Breast epithelium (tissue), 3 donors: Measurements from ENCODE around the gene CEP170.

Experiments used
- POLR2A ChIP-seq: fragments of 450-650 bp; IDR thresholded peaks from one replicate; pipeline ENCODE4 v1.6.1; 2016; ENCODE audit warnings: antibody characterized with exemption, mild to moderate bottlenecking, moderate library complexity
- POLR2AphosphoS5 ChIP-seq, 3 donors: sonication (generic); formaldehyde crosslinking; IDR thresholded peaks; one replicate each; pipeline ENCODE4 v1.6.1; 2017; ENCODE audit warnings: antibody characterized with exemption in 3 of 3
- TF ChIP-seq, protein P1 (sequence below), 3 donors: fragments of 450-650 bp; IDR thresholded peaks; one replicate each; pipeline ENCODE4 v1.5.1; 2016 to 2017; ENCODE audit warnings: antibody characterized with exemption in 3 of 3, mild to moderate bottlenecking in 3 of 3, moderate library complexity in 3 of 3

DNA sequence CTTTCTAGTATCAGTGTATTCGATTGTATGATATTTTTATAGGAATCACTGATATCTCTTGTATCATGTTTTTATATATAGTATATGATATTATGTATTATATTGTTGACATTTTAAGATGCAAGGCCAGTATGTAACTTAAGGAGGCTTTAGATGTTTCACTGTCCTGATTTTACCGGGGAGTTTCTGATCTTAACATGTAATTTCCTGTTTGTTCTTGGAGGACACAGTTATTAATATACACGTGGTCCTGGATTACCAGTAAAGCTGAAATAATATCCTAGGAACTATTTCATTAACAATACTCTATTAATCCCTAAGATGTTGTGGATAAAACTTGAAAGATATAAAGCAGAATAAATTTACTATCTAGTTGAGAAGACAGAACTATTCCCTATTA lies 20.2 kb upstream of the CEP170 start:
- TF ChIP-seq POLR2A (no peak), POLR2AphosphoS5 (IDR thresholded peaks at IDR 0.05) (no peak)
- TF ChIP-seq, protein P1, sequence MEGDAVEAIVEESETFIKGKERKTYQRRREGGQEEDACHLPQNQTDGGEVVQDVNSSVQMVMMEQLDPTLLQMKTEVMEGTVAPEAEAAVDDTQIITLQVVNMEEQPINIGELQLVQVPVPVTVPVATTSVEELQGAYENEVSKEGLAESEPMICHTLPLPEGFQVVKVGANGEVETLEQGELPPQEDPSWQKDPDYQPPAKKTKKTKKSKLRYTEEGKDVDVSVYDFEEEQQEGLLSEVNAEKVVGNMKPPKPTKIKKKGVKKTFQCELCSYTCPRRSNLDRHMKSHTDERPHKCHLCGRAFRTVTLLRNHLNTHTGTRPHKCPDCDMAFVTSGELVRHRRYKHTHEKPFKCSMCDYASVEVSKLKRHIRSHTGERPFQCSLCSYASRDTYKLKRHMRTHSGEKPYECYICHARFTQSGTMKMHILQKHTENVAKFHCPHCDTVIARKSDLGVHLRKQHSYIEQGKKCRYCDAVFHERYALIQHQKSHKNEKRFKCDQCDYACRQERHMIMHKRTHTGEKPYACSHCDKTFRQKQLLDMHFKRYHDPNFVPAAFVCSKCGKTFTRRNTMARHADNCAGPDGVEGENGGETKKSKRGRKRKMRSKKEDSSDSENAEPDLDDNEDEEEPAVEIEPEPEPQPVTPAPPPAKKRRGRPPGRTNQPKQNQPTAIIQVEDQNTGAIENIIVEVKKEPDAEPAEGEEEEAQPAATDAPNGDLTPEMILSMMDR (IDR thresholded peaks at IDR 0.05): no peak
